VCaP (cell line): ENCODE data around the gene HACL1.

Experiments used
- H3K27ac ChIP-seq: fragments of 450-650 bp; 2 replicates; pipeline ENCODE4 v1.5.1; 2017
- TF ChIP-seq, protein P1 (sequence below): fragments of 450-650 bp; conservative IDR thresholded peaks from 2 replicates; pipeline ENCODE4 v1.5.1; 2017; ENCODE audit warnings: mild to moderate bottlenecking, moderate library complexity

The HACL1 gene

DNA sequence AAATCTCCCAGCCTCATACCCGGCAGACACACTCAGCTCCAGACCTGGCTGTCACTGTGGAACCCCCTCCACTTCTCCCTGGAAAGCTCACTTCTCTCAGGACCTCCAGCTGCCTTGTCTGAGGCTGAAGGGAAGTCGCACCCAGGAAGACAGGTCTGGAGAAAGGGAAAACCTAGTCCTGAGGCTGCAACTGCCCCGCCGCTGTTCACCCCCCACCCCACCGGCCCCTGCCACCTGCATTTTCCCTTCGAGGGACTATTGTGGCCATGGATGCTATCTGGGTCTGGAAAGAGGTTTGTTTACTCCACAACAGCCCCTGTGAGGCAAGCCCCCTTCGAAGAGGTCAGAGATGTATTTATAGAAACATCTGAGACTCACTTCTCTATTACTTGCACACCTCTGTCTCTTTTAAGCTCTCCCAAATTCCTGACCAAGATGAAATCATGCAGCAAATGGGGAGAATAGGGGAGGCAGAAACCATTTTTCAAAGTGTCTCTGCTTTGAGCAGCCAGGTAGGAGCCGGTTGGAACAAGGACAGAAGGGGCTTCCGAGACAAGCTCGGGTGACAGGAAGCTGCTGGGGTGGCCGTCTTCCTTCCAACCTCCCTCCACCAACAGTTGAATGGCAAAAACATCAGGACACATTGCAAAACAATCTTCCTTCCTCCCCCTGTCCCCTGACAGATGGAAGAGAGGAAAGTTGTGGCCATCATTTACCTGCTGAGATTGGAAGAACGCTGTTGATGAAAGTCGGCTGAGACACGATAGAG, 80.4 kb downstream of the HACL1 start:
- no peak overlapping the region for H3K27ac ChIP-seq

DNA sequence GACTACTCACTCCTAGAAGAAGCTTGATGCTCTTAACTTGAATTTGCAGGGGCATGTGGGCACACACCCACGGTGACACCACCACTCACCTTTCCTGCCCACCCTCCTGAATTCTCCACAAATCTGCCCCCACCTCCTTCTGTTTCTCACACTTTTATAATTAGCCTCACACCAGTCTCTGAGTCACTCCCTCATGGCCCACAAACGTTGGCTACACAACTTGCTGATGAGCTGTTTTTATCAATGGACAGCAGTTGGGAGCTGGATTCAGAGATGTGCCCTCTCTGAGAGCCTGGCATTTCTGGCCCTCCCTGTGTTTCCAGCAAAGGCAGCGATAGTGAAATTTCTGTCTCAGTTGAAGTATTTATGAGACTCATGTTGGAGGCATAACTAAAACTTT, 81.2 kb downstream of the HACL1 start:
- TF ChIP-seq, protein P1, sequence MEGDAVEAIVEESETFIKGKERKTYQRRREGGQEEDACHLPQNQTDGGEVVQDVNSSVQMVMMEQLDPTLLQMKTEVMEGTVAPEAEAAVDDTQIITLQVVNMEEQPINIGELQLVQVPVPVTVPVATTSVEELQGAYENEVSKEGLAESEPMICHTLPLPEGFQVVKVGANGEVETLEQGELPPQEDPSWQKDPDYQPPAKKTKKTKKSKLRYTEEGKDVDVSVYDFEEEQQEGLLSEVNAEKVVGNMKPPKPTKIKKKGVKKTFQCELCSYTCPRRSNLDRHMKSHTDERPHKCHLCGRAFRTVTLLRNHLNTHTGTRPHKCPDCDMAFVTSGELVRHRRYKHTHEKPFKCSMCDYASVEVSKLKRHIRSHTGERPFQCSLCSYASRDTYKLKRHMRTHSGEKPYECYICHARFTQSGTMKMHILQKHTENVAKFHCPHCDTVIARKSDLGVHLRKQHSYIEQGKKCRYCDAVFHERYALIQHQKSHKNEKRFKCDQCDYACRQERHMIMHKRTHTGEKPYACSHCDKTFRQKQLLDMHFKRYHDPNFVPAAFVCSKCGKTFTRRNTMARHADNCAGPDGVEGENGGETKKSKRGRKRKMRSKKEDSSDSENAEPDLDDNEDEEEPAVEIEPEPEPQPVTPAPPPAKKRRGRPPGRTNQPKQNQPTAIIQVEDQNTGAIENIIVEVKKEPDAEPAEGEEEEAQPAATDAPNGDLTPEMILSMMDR: no peak
- H3K27ac ChIP-seq: no peak overlapping the region

More for the DNA sequence above, 80.4 kb downstream of the HACL1 start:
- TF ChIP-seq, protein P1: no peak

DNA sequence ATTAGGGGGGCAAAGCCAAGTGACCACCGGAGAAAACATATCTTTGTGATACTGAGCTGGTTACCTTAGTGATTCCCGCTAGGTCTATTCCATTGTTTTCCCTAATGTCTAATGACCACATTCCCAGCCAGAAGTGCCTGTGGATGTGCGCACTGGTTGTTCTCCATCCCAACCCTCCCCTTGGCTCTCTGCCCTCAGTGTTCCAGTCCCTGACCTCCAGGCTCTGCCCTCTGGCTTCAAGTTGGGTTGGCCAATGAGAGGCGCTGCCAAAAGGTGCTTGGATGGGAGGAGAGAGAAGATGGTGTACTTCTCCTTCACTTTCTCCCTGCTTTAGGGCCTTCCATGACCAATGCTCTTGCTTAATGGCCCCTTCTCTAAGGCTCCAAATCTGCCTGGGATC, 82.3 kb downstream of the HACL1 start:
- TF ChIP-seq, protein P1: no peak
- no peak overlapping the region for H3K27ac ChIP-seq

GRCh38 chr3:15514663-15515340, 86.6 kb downstream of the HACL1 start:
- TF ChIP-seq, protein P1: no peak
- H3K27ac ChIP-seq: no peak overlapping the region

- TF ChIP-seq, protein P1: no peak
- H3K27ac ChIP-seq: no peak overlapping the region
These were observed 87.3 kb downstream of the HACL1 start for GRCh38 chr3:15513810-15514662.

DNA sequence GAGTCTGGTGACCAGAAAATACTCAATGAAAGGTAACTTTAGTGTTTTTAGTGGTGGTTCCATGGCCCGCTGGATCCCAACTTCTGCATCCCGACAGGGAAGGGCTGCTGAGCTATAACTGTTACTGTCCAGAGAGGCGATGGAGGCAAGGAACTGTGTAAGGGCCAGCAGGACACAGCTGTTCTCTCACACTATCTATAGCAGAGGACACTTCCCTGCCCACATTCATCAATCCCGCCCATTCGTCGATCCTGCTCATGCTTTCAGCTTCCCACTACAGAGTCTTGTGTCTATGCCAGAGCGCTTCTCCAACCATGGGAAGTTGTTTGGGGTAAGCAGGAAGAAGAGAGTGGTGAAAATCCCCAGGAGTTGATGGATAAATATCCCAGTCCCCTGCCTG, 88.3 kb downstream of the HACL1 start:
- TF ChIP-seq, protein P1: no peak
- no peak overlapping the region for H3K27ac ChIP-seq

- TF ChIP-seq, protein P1: no peak
- H3K27ac ChIP-seq: no peak overlapping the region
These were observed 89.2 kb downstream of the HACL1 start for GRCh38 chr3:15512166-15512565.
